ENCODE data around the gene CHST14.

The CHST14 gene
- 2.9 to 8.7 reads per million in 2 donors for total RNA-seq

DNA sequence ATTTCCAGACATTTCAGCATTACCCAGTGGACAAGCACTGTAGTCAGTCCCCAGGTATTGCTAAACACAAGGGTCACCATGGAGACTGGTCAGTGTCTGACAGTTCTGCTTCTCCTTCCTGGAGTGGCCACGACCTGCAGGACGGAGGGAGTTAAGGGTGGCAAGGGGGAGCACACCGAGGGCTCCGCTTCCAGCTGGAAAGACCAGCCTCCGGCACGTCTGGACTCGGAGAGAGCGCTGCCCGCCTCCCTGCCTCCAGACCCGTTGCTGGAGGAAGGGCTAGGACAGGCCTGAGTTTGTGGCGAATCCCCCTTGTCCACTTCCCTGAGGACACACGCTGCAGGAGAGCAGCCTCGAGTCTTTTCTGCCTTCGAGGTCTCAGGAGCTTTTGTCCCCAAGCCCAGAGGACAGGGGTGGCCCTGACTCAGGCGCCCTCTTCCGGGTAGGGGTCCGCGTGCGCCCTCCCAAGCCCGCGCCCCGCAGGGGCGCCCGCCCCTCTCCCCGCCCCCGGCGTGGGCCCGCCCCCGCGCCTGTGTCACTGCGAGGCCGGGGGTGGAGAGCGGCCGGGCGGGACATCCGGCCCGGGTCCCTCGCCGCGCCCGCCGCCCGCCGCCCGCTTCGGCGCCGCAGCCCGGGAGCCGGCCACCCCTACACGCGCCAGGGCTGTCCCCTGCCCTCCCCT lies at the start of gene CHST14:
CHST14 (plus strand) TSS at position 562 of the 682 bp plus-strand sequence. CDS start 230 bp downstream, outside the sequence.
- DNase-seq, result peak; percentile 54

DNA sequence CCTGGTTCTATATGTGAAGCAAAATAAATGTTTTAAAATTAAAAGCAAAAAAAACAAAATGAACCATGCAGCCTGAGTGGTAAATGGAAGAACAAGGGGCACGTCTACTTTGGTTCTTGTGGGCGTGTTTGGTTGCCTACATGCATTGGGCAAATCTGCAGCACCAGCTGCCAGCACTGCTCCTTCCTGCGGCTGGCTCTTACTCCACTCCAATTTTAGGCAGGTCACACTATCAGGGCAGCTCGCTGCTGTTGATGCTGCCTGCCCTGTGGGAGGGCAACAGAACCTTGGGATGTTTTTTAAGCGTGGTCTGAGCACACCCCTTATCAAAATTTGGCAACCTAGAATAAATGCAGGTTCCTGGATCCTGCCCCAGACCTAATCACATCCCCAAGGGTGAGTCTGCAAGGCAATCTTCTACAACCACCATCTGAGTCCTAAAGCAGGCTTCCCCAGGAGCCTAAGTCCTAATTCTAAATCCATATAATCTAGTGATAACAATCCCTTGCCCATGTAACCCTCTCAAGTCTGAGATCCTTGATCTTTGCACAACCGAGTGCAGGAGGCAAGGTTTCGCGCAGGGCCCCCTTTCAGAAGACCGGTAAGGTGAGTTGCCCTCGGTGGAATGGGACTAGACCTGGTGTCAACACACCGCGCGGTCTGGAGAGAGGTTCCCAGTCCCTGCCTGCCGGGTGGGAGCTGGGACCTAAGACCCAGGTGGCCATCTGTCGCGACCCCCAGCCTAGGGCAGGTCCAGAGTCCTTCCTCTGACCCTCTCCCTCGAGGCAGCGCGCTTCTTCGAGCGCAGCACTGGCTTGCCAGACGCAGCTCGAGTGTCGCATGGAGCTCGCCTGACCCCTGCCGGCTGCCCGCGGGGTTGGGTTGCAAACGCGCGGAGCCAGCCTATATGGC lies 49.3 kb upstream of the CHST14 start:
- DNase-seq, result peak; percentile 78

DNA sequence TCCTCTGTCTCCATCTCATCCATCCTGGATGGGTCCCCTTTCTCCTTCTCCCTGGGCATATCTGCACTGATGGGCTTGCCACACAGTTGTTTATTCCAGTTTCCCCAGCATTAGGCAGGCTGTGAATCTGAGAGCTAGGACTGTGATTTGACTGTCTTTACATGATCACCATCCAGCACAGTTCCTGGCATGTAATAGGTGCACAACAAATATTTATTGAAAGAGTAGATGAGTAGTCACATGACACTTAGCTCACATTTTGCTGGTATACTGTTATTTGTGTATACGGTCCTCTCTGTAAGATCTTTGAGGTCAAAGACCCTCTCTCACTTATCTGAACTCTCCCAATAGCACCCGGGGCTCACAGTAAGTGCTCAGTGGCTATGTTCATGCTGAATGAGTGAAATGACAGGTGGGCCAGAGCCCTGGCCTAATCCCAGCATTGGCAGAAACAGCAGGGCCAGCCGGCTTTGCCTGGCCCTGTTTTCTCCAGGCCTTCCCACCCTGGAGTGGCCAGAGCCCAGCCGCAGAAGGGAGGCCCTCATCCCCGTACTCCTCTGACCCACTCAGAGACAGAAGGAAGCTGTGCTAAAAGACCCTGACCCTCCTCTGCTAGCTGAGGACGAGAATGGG lies 46.2 kb upstream of the CHST14 start:
- DNase-seq, result no peak

GRCh38 chr15:40425681-40426080 lies 45.1 kb upstream of the CHST14 start:
- no peak for DNase-seq

- no peak for DNase-seq
These were observed 43.6 kb upstream of the CHST14 start for GRCh38 chr15:40427188-40427587.

- no peak for DNase-seq
These were observed 42.6 kb upstream of the CHST14 start for GRCh38 chr15:40428185-40428584.

- no peak for DNase-seq
These were observed 41.6 kb upstream of the CHST14 start for GRCh38 chr15:40429068-40429710.

DNA sequence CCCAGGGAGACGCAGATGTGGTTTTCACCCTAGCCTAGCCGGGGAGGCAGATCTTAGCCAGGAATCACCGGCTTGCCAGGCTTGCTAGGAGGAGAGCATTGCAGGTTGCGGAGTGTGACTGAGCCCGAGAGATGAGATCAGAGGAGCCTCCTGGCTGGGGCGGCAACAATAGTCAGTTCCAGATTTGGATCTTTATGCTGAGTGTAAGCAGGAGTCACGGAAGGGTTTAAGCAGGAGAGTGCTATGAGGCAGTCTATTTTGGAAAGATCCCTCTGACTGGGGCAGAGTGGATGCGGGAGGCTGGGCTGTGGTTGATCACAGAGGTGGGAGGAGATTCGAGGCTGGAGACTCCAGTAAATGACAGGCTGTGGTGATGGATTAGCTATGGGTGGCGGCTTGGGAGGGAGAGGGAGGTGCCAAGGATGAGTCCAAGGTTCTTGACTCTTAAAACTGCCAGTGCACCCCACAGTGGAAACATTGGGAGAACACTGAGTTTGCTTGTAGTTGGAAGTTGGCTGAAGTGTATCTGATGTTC lies 40.4 kb upstream of the CHST14 start:
- no peak for DNase-seq

DNA sequence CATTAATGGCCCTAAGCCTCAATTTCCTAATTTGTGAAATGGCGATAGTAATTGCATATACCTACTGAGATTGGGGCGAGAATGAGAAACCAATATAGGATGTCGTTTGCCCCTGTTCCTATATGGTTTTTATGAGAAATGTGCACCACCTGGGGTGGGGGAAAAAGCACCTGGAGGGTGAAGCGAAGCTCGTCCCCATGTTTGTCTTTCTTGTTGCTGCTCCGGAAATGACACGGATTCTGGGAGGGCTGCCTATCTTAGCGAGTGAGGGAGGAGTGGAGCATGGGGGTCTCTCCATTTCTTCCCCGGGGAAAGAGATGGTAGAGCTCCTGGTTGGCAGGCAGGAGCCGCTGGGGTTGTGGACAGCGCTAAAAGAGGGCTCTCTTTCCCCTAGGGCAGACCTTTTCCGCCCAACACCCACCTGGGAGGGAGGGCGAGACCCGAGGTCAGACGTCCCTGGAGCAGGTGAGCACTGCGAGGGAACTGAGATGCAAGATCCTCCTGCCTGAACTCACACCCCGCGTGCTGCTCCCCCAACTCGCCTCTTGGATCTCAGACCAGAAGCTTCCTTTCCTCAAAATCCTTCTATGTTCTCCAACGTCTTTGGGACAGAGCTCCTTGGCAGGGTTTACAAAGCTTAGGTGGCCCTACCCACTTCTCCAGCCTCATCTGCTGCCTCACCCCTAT lies 35.6 kb upstream of the CHST14 start:
- DNase-seq, result no peak

GRCh38 chr15:40435710-40436089 lies 35.1 kb upstream of the CHST14 start:
- no peak for DNase-seq

- no peak for DNase-seq
These were observed 34.5 kb upstream of the CHST14 start for GRCh38 chr15:40436116-40436891.

DNA sequence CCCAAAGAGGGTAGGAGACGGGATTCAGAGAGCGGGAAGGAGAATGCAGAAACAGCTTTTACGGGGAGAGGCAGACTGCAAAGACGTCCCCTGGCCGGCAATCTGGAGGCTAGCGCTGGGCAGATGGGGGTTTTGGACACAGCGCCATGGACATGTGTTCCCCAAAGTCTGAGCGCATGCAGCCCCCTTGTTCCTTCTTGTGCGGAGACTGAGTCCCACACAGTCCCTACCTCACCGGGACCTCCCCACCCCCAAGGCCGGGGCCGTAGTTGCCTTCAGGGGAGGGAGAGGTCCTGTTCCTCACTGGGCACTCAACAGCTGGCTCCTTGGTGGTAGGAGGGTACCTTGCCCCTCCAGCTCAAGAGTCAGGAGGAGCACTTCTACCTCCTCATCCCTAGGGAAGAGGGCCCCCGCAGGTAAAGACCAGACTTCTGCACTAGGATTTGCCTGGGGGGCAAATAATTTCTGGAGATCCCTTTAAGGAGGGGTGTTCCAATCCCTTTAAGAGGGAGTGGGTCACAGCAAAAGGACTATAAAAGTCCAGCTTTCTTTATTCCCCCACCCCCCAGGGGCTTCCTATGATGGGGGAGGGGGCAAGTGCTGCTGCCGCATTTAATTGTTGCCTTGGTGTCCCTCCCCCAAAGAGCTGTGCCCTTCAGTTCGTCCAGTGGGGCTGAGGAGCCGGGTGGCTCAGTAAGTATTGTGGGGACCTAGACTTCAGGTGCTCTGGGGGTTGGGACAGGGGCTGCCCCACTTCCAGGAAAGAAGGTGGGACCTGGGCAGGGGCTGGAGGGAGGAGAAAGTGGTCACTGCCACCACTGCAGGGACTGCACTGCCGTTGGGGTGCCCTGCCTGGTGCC lies 33.7 kb upstream of the CHST14 start:
- no peak for DNase-seq

- DNase-seq, result no peak
These were observed 32.8 kb upstream of the CHST14 start for GRCh38 chr15:40437752-40438687.

- no peak for DNase-seq
These were observed 32.1 kb upstream of the CHST14 start for GRCh38 chr15:40438712-40439111.

DNA sequence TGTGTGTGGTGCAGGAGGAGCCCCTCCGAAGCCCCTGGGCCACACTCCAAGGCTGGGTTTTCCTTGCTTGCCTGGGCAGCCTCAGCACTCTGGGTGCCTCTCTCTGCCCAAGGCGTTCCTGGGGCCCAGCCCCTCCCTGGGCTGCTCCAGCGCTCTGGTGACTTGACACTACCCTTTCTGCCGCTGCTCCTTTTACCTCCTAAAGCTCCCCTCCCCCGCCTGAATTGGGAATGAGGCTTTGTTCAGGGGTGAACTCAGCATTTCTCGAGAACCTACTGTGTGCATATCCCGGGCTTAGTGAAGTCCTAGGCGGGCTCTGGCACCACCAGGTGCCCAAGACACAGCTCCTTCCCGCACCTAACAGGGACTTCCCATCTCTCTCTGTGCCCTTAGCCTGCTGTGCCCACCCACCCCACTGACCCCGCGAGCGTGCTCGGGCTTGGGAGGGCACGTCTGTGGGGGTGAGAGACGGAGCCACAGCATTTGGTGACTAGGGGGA lies 31.3 kb upstream of the CHST14 start:
- DNase-seq, result no peak

- DNase-seq, result peak; percentile 17
These were observed 30.6 kb upstream of the CHST14 start for GRCh38 chr15:40439960-40440742.

DNA sequence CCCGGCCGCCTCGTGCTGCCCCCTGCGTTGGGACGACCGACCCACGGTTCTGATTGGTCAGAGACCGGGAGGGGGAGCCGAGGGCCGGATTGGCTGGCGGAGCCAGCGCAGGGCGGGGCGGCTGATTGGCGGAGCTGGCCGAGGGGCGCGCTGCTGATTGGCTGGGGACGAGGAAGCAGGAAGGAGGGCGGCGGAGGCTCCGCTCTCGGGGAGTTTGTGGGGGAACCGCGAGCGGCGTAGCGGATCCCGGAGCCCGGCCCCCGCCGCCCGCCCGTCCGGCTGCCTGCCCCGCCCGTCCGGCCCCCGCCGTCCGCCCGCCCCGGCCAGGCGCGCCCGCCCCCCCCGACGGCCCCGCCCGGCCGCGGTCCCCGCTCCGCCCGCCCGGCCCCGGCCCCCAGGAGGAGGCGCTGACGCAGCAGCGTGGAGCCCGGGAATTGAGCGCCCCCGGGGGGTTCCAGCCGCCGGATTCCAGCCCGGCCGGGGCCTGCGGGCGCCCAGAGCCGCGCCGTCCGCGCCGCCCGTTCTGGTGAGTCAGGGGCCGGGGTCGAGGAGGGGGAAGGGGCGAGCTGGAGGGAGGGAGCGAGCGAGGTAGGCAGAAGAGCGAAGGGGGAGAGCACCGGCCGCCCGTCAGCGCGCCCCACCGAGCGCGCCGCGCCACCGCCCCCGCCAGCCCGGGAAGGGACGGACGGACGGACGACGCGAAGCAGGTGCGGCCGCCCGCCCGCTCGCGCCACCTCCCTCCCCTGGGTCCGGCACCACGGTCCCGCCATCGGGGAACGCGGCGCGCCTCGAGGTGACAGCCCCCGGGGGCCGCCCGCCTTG lies 29.8 kb upstream of the CHST14 start, which contains the start of gene BAHD1:
BAHD1 (plus strand) TSS at position 211 of the 822 bp plus-strand sequence. CDS start 17,512 bp downstream, outside the sequence.
- DNase-seq, result peak; percentile 89

Measured in T-helper 9 cell (primary cell).